HUES48 (cell line): Measurements from ENCODE around the gene GRIP2.

Source experiments
- H3K27ac ChIP-seq: one replicate; pipeline ENCODE4 v1.7.0; 2013; ENCODE audit warnings: low read depth, low read length, inconsistent platforms
- H3K27me3 ChIP-seq: 2 replicates; pipeline ENCODE4 v1.6.1; 2013; ENCODE audit warnings: mild to moderate bottlenecking, low read length; ENCODE audit not compliant: control insufficient read depth, insufficient read depth
- H3K36me3 ChIP-seq: 2 replicates; pipeline ENCODE4 v1.6.1; 2013; ENCODE audit warnings: low read length; ENCODE audit not compliant: control insufficient read depth, insufficient read depth
- H3K4me1 ChIP-seq: 2 replicates; pipeline ENCODE4 v1.6.1; 2013; ENCODE audit warnings: mild to moderate bottlenecking, low read length; ENCODE audit not compliant: control insufficient read depth, insufficient read depth
- H3K4me3 ChIP-seq: 2 replicates; pipeline ENCODE4 v1.5.1; 2013; ENCODE audit warnings: mild to moderate bottlenecking, low read depth, low read length
- H3K9ac ChIP-seq: 2 replicates; pipeline ENCODE4 v1.6.1; 2013; ENCODE audit warnings: mild to moderate bottlenecking, low read depth, low read length, moderate library complexity
- H3K9me3 ChIP-seq: 2 replicates; pipeline ENCODE4 v1.6.1; 2013; ENCODE audit warnings: low read length; ENCODE audit not compliant: control insufficient read depth, insufficient read depth

Gene GRIP2

DNA sequence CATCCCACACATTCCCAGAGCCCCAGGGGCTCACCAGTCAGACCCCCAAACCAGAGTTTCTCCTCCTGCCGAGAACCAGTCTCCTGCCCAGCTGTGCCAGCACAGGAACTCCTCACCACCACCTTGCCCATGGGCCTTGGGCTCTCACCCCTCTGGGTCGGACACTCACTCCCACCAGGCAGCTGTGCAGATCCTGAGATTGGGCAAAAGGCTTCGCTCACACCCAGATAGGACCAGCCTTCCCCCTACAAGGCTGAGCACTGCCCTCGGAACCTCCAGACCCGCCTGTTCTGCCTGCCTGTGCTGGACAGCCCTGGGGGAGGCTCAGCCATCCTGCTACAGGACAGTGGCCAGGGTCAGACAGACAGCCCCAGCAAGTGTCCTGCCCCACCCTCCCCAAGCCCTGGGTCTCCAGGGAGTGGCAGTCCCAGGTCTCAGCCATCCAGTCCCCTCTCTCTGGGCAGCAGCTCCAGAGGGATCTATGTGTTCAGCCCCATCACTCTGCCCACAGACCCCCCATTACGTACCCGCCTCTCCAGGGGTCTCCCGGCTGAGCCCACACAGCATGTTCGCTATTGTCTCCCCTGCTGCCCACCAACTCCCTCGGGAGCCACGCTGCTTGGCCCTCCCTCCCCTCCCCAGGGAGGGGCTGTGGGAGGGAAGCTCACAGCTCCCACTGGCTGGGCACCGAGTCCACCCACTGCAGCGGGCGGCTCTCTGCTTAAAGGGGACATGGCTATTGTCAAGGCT, at the start of gene GRIP2:
TSS of gene GRIP2 (minus strand) at position 601 of the 750 bp plus-strand sequence. CDS start at position 567, 34 bp downstream.
- peaks cover 10% of the 10 kb centered on the region for H3K4me1 ChIP-seq
- H3K27me3 ChIP-seq, result no peaks in the 10 kb centered on the region
- no peak within 1 kb of the TSS for H3K9ac ChIP-seq
- H3K36me3 ChIP-seq, result no peaks in the 10 kb centered on the region
- no peak within 1 kb of the TSS for H3K4me3 ChIP-seq
- no peaks in the 10 kb centered on the region for H3K9me3 ChIP-seq
- no peak within 1 kb of the TSS for H3K27ac ChIP-seq

- H3K27me3 ChIP-seq, result no peaks in the 10 kb centered on the region
- H3K9me3 ChIP-seq, result no peaks in the 10 kb centered on the region
- H3K4me1 ChIP-seq, result 0 out of 2 replicates have a peak, but pooled peaks cover 4% of the 10 kb centered on the region
- H3K36me3 ChIP-seq, result no peaks in the 10 kb centered on the region
- no peak overlapping the region for H3K27ac ChIP-seq
- no peak overlapping the region for H3K9ac ChIP-seq
- H3K4me3 ChIP-seq, result no peak overlapping the region
These were observed 48.4 kb upstream of the GRIP2 start for GRCh38 chr3:14588425-14589112.

GRCh38 chr3:14587740-14588360, 47.7 kb upstream of the GRIP2 start:
- H3K27me3 ChIP-seq, result no peaks in the 10 kb centered on the region
- H3K4me1 ChIP-seq, result 0 out of 2 replicates have a peak, but pooled peaks cover 4% of the 10 kb centered on the region
- no peak overlapping the region for H3K9ac ChIP-seq
- no peak overlapping the region for H3K27ac ChIP-seq
- no peak overlapping the region for H3K4me3 ChIP-seq
- H3K9me3 ChIP-seq, result no peaks in the 10 kb centered on the region
- H3K36me3 ChIP-seq, result no peaks in the 10 kb centered on the region

DNA sequence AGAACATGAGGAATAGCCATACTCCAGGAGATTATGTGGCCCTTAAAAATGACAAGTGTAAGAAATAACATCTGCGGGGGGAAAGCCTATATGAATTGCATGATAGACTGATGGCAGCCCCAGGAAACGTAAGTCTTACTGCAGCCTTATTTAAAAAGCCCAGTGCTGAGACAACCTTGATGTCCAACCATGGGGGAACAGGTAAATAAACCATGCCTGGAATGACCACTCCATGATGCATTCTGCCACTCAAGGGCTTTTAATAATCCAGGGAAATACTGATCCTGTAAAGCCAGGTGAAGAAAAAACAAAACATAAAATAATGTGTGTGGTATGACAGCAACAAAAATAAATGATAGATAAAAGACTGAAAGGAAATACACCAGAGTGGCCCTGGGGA, 46.5 kb upstream of the GRIP2 start:
- Histone ChIP-seq H3K4me1 (peaks cover 4% of the 10 kb centered on the region; the same call in 1 of the 2 replicates), H3K27ac (no peak overlapping the region), H3K36me3 (no peaks in the 10 kb centered on the region), H3K9me3 (no peaks in the 10 kb centered on the region), H3K9ac (no peak overlapping the region), H3K4me3 (no peak overlapping the region), H3K27me3 (no peaks in the 10 kb centered on the region)

DNA sequence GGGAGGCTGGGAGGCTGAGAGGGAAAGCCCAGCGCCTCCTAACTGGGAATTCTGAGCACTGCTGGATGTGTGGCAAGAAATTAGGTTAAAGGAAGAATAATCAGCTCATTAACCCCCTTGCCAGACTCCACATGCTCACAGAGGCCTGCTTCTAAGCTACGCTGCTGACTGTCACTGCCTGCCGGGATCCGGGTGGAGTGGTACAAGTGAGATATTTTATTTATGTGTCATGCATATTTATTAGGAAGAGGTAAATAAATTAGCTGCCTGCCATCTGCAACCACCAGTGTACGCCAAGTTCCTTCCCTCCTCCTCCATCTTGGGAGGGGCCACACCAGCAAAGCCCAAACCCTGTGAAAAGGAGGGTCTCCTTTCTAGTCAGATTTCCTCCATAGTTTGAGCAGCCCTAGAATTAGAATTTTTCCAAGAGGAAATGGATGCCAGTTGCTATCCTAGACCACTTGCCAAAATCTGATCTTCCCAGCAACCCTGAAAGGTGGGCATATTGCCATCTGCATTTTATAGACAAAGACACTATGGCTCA, 43.5 kb upstream of the GRIP2 start:
- H3K27me3 ChIP-seq, result no peaks in the 10 kb centered on the region
- H3K36me3 ChIP-seq, result no peaks in the 10 kb centered on the region
- H3K4me1 ChIP-seq, result no peaks in the 10 kb centered on the region; the same call in 1 of the 2 replicates
- H3K27ac ChIP-seq, result no peak overlapping the region
- no peaks in the 10 kb centered on the region for H3K9me3 ChIP-seq
- no peak overlapping the region for H3K4me3 ChIP-seq
- no peak overlapping the region for H3K9ac ChIP-seq

GRCh38 chr3:14582045-14582410, 41.9 kb upstream of the GRIP2 start:
- no peaks in the 10 kb centered on the region for H3K36me3 ChIP-seq
- no peak overlapping the region for H3K27ac ChIP-seq
- no peaks in the 10 kb centered on the region for H3K9me3 ChIP-seq
- no peaks in the 10 kb centered on the region for H3K27me3 ChIP-seq
- H3K4me1 ChIP-seq, result no peaks in the 10 kb centered on the region; the same call in 1 of the 2 replicates
- no peak overlapping the region for H3K4me3 ChIP-seq
- no peak overlapping the region for H3K9ac ChIP-seq

DNA sequence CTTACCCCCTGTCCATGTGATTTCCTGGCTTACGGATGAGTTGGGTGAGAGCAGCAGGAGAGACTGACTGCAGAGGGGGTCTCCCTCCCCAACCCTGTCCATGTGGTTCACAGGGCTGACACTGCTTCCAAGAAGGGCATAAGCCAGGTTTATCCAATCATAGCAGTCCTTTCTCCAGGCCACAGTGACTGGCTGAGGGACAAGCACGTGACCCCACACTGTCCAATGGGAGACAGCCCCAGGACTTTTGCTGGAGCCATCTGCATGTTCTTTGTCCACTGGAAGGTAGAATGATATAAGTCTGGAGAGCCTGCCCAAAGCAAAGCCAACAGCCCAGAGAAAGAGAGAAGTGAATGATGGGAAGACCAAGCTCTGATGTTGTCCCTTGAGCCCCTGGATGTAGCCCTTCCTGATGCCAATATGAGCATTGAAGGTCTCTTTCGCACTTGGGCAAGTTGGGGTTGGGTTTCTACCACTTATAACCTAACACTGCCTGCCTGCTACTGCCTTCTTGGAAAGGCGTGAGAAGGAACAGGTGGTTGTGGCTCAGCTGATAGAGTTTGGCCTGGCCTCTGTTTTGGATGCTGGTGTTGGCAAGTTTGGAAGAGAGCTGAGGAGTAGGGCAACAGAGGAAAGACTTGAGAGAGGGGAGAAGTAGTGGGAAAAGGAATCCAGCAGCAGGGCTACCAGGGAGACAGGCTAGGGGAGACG, 41.3 kb upstream of the GRIP2 start:
- Histone ChIP-seq H3K27me3 (no peaks in the 10 kb centered on the region), H3K27ac (no peak overlapping the region), H3K9me3 (no peaks in the 10 kb centered on the region), H3K4me1 (no peaks in the 10 kb centered on the region; the same call in 1 of the 2 replicates), H3K9ac (no peak overlapping the region), H3K4me3 (no peak overlapping the region), H3K36me3 (no peaks in the 10 kb centered on the region)

GRCh38 chr3:14577897-14578296, 37.8 kb upstream of the GRIP2 start:
- no peak overlapping the region for H3K9ac ChIP-seq
- no peaks in the 10 kb centered on the region for H3K27me3 ChIP-seq
- no peak overlapping the region for H3K27ac ChIP-seq
- no peak overlapping the region for H3K4me3 ChIP-seq
- no peaks in the 10 kb centered on the region for H3K9me3 ChIP-seq
- H3K36me3 ChIP-seq, result no peaks in the 10 kb centered on the region
- H3K4me1 ChIP-seq, result peaks cover 4% of the 10 kb centered on the region; the same call in 1 of the 2 replicates

GRCh38 chr3:14576163-14576562, 36.0 kb upstream of the GRIP2 start:
- H3K27me3 ChIP-seq, result no peaks in the 10 kb centered on the region
- no peaks in the 10 kb centered on the region for H3K36me3 ChIP-seq
- H3K9ac ChIP-seq, result no peak overlapping the region
- no peaks in the 10 kb centered on the region for H3K9me3 ChIP-seq
- no peak overlapping the region for H3K4me3 ChIP-seq
- no peak overlapping the region for H3K27ac ChIP-seq
- peaks cover 4% of the 10 kb centered on the region; the same call in 1 of the 2 replicates for H3K4me1 ChIP-seq

DNA sequence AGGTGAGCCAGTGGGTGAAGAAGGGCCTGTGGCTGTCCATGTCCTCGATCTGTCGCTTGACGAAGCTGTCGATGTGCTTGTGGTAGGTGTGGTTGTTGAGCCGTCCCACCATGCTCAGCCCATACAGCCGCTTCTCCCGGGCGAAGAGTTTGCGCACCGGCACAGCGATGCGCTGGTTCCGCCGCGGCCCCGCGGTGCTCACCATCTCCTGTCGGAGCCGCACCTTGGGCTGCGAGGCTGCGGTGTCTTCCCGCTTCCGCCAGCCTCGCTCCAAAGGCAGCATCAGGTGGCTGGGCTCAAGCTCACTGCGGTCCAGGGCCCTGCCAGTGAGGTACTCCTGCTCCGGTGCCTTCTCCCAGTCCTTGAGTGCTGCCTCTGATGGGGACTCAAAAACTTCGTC, 34.0 kb upstream of the GRIP2 start:
- Histone ChIP-seq H3K9ac (no peak overlapping the region), H3K36me3 (no peaks in the 10 kb centered on the region), H3K27ac (no peak overlapping the region), H3K4me1 (peaks cover 4% of the 10 kb centered on the region; the same call in 1 of the 2 replicates), H3K4me3 (no peak overlapping the region), H3K9me3 (no peaks in the 10 kb centered on the region), H3K27me3 (no peaks in the 10 kb centered on the region)
